ENCODE measurements around the gene VASH1. TPM values are rescaled to one million over a fixed set of nuclear protein-coding genes. Genes with fewer than 3 reads are reported as not detected.

VASH1 gene
- total and polyA plus RNA-seq, 2 experiments from 2014 or later: 0.78 to 2.8 TPM

DNA sequence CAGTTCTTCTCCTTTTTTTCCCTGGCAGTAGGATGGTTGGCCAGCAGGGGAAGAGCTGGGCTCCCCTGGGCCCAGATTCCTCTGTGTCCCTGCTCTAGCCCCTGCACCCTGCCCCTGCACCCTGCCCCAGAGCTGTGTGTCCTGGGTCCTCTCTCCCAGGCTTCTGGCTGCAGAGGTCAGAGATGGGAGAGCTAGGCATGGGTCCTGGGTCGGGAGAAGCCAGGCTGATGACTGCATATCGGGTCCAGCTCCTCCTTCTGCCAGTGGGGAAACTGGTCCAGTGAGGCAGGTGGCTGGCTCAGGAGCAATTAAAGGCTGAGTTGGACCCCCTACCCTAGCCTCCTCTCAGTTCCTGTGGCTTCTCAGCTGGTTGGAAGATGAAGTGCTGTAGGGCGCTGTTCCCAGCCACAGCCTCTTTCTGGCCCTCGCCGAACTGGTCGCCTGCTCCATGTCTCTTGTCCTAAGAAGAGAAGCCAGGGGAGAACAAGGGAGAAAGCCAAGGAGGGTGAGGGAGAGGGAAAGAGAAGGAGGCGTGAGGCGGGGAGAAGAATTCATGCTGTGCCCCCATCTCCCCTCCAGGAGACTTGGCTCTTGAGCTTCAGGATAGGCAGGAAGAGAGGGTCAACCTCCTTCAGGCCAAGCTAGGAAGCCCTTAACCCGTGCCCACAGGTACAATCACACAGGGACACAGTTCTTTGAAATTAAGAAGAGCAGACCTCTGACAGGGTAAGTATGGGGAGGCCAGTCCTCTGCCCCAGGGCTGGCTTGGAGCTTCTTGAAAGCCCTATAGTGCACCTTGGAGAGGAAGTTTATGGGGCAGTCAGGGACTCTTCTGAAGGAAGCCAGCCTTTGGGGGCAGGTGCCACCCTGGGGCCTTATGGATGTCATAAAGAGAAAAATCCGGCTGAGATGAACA lies 9.5 kb downstream of the VASH1 start:
- Histone ChIP-seq H4K20me1 (replicated peaks; ENCODE audit: insufficient read depth) (no peaks in the 10 kb centered on the region), H3K4me1 (ENCODE audit: insufficient read depth) (peaks cover 11% of the 10 kb centered on the region), H3K27me3 (ENCODE audit: insufficient read depth) (0 out of 2 replicates have a peak, but pooled peaks cover 4% of the 10 kb centered on the region), H3F3A (replicated peaks; ENCODE audit: low read depth) (no peaks in the 10 kb centered on the region), H3K4me3 (no peak overlapping the region), H2AFZ (no peak overlapping the region), H3K4me2 (no peak overlapping the region), H3K36me3 (ENCODE audit: insufficient read depth) (no peaks in the 10 kb centered on the region), H3K27ac (ENCODE audit: low read depth) (no peak overlapping the region), H3K79me2 (replicated peaks; ENCODE audit: insufficient read depth) (no peaks in the 10 kb centered on the region), H3K9me2 (ENCODE audit: insufficient read depth) (no peaks in the 10 kb centered on the region)
- no peak for DNase-seq (ENCODE audit: low spot score)
- ATAC-seq: no peak
- no peak overlapping the region for H3K4me3 Mint-ChIP-seq
- H3K4me1 Mint-ChIP-seq: peaks cover 29% of the 10 kb centered on the region
- no peak overlapping the region for H3K27ac Mint-ChIP-seq
- no peaks in the 10 kb centered on the region for H3K36me3 Mint-ChIP-seq (ENCODE audit: low read depth)
- 0 out of 3 replicates have a peak, but pooled peaks cover 4% of the 10 kb centered on the region for H3K9me3 Mint-ChIP-seq
- TF ChIP-seq CREB1 (CRISPR knock-in tag; IDR thresholded peaks at IDR 0.05; ENCODE audit: low read depth) (no peak), EZH2phosphoT487 (IDR thresholded peaks at IDR 0.05; ENCODE audit: unreplicated experiment) (no peak), JUNB (IDR thresholded peaks at IDR 0.05; ENCODE audit: unreplicated experiment) (no peak), NANOG (IDR thresholded peaks at IDR 0.05; ENCODE audit: borderline replicate concordance) (no peak), ZNF114 (CRISPR knock-in tag; IDR thresholded peaks at IDR 0.05) (no peak), STAT1 (IDR thresholded peaks at IDR 0.05; ENCODE audit: unreplicated experiment) (no peak), POLR2AphosphoS5 (IDR thresholded peaks at IDR 0.05; ENCODE audit: low read depth) (no peak), EZH2 (IDR thresholded peaks at IDR 0.05; ENCODE audit: low read depth, unreplicated experiment) (no peak), ZNF331 (CRISPR knock-in tag; IDR thresholded peaks at IDR 0.05; ENCODE audit: low read depth) (no peak)
- TF ChIP-seq, protein P1, sequence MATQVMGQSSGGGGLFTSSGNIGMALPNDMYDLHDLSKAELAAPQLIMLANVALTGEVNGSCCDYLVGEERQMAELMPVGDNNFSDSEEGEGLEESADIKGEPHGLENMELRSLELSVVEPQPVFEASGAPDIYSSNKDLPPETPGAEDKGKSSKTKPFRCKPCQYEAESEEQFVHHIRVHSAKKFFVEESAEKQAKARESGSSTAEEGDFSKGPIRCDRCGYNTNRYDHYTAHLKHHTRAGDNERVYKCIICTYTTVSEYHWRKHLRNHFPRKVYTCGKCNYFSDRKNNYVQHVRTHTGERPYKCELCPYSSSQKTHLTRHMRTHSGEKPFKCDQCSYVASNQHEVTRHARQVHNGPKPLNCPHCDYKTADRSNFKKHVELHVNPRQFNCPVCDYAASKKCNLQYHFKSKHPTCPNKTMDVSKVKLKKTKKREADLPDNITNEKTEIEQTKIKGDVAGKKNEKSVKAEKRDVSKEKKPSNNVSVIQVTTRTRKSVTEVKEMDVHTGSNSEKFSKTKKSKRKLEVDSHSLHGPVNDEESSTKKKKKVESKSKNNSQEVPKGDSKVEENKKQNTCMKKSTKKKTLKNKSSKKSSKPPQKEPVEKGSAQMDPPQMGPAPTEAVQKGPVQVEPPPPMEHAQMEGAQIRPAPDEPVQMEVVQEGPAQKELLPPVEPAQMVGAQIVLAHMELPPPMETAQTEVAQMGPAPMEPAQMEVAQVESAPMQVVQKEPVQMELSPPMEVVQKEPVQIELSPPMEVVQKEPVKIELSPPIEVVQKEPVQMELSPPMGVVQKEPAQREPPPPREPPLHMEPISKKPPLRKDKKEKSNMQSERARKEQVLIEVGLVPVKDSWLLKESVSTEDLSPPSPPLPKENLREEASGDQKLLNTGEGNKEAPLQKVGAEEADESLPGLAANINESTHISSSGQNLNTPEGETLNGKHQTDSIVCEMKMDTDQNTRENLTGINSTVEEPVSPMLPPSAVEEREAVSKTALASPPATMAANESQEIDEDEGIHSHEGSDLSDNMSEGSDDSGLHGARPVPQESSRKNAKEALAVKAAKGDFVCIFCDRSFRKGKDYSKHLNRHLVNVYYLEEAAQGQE (IDR thresholded peaks at IDR 0.05; ENCODE audit: unreplicated experiment): no peak
- TF ChIP-seq, protein P2, sequence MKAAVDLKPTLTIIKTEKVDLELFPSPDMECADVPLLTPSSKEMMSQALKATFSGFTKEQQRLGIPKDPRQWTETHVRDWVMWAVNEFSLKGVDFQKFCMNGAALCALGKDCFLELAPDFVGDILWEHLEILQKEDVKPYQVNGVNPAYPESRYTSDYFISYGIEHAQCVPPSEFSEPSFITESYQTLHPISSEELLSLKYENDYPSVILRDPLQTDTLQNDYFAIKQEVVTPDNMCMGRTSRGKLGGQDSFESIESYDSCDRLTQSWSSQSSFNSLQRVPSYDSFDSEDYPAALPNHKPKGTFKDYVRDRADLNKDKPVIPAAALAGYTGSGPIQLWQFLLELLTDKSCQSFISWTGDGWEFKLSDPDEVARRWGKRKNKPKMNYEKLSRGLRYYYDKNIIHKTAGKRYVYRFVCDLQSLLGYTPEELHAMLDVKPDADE (IDR thresholded peaks at IDR 0.05): no peak
- TF ChIP-seq, protein P3, sequence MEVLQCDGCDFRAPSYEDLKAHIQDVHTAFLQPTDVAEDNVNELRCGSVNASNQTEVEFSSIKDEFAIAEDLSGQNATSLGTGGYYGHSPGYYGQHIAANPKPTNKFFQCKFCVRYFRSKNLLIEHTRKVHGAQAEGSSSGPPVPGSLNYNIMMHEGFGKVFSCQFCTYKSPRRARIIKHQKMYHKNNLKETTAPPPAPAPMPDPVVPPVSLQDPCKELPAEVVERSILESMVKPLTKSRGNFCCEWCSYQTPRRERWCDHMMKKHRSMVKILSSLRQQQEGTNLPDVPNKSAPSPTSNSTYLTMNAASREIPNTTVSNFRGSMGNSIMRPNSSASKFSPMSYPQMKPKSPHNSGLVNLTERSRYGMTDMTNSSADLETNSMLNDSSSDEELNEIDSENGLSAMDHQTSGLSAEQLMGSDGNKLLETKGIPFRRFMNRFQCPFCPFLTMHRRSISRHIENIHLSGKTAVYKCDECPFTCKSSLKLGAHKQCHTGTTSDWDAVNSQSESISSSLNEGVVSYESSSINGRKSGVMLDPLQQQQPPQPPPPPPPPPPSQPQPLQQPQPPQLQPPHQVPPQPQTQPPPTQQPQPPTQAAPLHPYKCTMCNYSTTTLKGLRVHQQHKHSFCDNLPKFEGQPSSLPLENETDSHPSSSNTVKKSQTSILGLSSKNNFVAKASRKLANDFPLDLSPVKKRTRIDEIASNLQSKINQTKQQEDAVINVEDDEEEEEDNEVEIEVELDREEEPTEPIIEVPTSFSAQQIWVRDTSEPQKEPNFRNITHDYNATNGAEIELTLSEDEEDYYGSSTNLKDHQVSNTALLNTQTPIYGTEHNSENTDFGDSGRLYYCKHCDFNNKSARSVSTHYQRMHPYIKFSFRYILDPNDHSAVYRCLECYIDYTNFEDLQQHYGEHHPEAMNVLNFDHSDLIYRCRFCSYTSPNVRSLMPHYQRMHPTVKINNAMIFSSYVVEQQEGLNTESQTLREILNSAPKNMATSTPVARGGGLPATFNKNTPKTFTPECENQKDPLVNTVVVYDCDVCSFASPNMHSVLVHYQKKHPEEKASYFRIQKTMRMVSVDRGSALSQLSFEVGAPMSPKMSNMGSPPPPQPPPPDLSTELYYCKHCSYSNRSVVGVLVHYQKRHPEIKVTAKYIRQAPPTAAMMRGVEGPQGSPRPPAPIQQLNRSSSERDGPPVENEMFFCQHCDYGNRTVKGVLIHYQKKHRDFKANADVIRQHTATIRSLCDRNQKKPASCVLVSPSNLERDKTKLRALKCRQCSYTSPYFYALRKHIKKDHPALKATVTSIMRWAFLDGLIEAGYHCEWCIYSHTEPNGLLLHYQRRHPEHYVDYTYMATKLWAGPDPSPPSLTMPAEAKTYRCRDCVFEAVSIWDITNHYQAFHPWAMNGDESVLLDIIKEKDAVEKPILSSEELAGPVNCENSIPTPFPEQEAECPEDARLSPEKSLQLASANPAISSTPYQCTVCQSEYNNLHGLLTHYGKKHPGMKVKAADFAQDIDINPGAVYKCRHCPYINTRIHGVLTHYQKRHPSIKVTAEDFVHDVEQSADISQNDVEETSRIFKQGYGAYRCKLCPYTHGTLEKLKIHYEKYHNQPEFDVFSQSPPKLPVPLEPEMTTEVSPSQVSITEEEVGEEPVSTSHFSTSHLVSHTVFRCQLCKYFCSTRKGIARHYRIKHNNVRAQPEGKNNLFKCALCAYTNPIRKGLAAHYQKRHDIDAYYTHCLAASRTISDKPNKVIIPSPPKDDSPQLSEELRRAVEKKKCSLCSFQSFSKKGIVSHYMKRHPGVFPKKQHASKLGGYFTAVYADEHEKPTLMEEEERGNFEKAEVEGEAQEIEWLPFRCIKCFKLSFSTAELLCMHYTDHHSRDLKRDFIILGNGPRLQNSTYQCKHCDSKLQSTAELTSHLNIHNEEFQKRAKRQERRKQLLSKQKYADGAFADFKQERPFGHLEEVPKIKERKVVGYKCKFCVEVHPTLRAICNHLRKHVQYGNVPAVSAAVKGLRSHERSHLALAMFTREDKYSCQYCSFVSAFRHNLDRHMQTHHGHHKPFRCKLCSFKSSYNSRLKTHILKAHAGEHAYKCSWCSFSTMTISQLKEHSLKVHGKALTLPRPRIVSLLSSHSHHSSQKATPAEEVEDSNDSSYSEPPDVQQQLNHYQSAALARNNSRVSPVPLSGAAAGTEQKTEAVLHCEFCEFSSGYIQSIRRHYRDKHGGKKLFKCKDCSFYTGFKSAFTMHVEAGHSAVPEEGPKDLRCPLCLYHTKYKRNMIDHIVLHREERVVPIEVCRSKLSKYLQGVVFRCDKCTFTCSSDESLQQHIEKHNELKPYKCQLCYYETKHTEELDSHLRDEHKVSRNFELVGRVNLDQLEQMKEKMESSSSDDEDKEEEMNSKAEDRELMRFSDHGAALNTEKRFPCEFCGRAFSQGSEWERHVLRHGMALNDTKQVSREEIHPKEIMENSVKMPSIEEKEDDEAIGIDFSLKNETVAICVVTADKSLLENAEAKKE (CRISPR knock-in tag; IDR thresholded peaks at IDR 0.05): no peak
- TF ChIP-seq, protein P4, sequence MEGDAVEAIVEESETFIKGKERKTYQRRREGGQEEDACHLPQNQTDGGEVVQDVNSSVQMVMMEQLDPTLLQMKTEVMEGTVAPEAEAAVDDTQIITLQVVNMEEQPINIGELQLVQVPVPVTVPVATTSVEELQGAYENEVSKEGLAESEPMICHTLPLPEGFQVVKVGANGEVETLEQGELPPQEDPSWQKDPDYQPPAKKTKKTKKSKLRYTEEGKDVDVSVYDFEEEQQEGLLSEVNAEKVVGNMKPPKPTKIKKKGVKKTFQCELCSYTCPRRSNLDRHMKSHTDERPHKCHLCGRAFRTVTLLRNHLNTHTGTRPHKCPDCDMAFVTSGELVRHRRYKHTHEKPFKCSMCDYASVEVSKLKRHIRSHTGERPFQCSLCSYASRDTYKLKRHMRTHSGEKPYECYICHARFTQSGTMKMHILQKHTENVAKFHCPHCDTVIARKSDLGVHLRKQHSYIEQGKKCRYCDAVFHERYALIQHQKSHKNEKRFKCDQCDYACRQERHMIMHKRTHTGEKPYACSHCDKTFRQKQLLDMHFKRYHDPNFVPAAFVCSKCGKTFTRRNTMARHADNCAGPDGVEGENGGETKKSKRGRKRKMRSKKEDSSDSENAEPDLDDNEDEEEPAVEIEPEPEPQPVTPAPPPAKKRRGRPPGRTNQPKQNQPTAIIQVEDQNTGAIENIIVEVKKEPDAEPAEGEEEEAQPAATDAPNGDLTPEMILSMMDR (conservative IDR thresholded peaks at IDR 0.05; ENCODE audit: low read depth in 2 of 2): no peak
- peaks cover 12% of the 10 kb centered on the region for H3K27me3 Mint-ChIP-seq (ENCODE audit: insufficient read depth, low read depth, poor library complexity)
